ENCODE measurements around the gene SNRPB.

Gene SNRPB

GRCh38 chr20:2468581-2469407 lies 1.8 kb downstream of the SNRPB start:
- Histone ChIP-seq H3K36me3 (ENCODE audit: insufficient read depth, low read length) (peaks cover 51% of the 10 kb centered on the region), H3K4me3 (ENCODE audit: low read length) (peak overlapping the region; percentile 82), H3K4me1 (ENCODE audit: control insufficient read depth, insufficient read depth, low read length) (peaks cover 31% of the 10 kb centered on the region), H3K4me2 (ENCODE audit: low read length) (peak overlapping the region; percentile 87), H3K9ac (ENCODE audit: low read depth, low read length) (peak overlapping the region; percentile 99), H3K27me3 (ENCODE audit: control insufficient read depth, insufficient read depth, low read length) (no peaks in the 10 kb centered on the region), H3K9me3 (replicated peaks; ENCODE audit: low read length) (no peaks in the 10 kb centered on the region)

GRCh38 chr20:2467412-2467811 lies 3.2 kb downstream of the SNRPB start:
- Histone ChIP-seq H3K36me3 (ENCODE audit: insufficient read depth, low read length) (peaks cover 65% of the 10 kb centered on the region), H3K9me3 (replicated peaks; ENCODE audit: low read length) (no peaks in the 10 kb centered on the region), H3K9ac (ENCODE audit: low read depth, low read length) (no peak overlapping the region), H3K4me1 (ENCODE audit: control insufficient read depth, insufficient read depth, low read length) (peaks cover 26% of the 10 kb centered on the region), H3K4me2 (ENCODE audit: low read length) (peak overlapping the region; percentile 87), H3K27me3 (ENCODE audit: control insufficient read depth, insufficient read depth, low read length) (no peaks in the 10 kb centered on the region), H3K4me3 (ENCODE audit: low read length) (peak overlapping the region; percentile 82)

GRCh38 chr20:2465100-2465499 lies 5.5 kb downstream of the SNRPB start:
- H3K36me3 ChIP-seq (ENCODE audit: insufficient read depth, low read length), result peaks cover 88% of the 10 kb centered on the region
- no peaks in the 10 kb centered on the region for H3K27me3 ChIP-seq (ENCODE audit: control insufficient read depth, insufficient read depth, low read length)
- H3K4me3 ChIP-seq (ENCODE audit: low read length), result no peak overlapping the region

GRCh38 chr20:2463616-2464365 lies 6.8 kb downstream of the SNRPB start:
- Histone ChIP-seq H3K36me3 (ENCODE audit: insufficient read depth, low read length) (peaks cover 97% of the 10 kb centered on the region), H3K4me1 (ENCODE audit: control insufficient read depth, insufficient read depth, low read length) (peaks cover 17% of the 10 kb centered on the region)

More at GRCh38 chr20:2465100-2465499, 5.5 kb downstream of the SNRPB start:
- H3K4me2 ChIP-seq (ENCODE audit: low read length), result no peak overlapping the region
- H3K9ac ChIP-seq (ENCODE audit: low read depth, low read length), result no peak overlapping the region
- H3K9me3 ChIP-seq (replicated peaks; ENCODE audit: low read length), result no peaks in the 10 kb centered on the region
- peaks cover 21% of the 10 kb centered on the region for H3K4me1 ChIP-seq (ENCODE audit: control insufficient read depth, insufficient read depth, low read length)

GRCh38 chr20:2462484-2462883 lies 8.1 kb downstream of the SNRPB start:
- no peak overlapping the region for H3K4me3 ChIP-seq (ENCODE audit: low read length)
- peaks cover 90% of the 10 kb centered on the region for H3K36me3 ChIP-seq (ENCODE audit: insufficient read depth, low read length)
- no peaks in the 10 kb centered on the region for H3K9me3 ChIP-seq (replicated peaks; ENCODE audit: low read length)
- no peak overlapping the region for H3K4me2 ChIP-seq (ENCODE audit: low read length)
- H3K4me1 ChIP-seq (ENCODE audit: control insufficient read depth, insufficient read depth, low read length), result peaks cover 4% of the 10 kb centered on the region
- H3K9ac ChIP-seq (ENCODE audit: low read depth, low read length), result no peak overlapping the region
- no peaks in the 10 kb centered on the region for H3K27me3 ChIP-seq (ENCODE audit: control insufficient read depth, insufficient read depth, low read length)

More at GRCh38 chr20:2463616-2464365, 6.8 kb downstream of the SNRPB start:
- H3K9me3 ChIP-seq (replicated peaks; ENCODE audit: low read length), result no peaks in the 10 kb centered on the region
- H3K9ac ChIP-seq (ENCODE audit: low read depth, low read length), result no peak overlapping the region
- no peak overlapping the region for H3K4me3 ChIP-seq (ENCODE audit: low read length)
- no peaks in the 10 kb centered on the region for H3K27me3 ChIP-seq (ENCODE audit: control insufficient read depth, insufficient read depth, low read length)
- no peak overlapping the region for H3K4me2 ChIP-seq (ENCODE audit: low read length)

- Histone ChIP-seq H3K27me3 (ENCODE audit: control insufficient read depth, insufficient read depth, low read length) (no peaks in the 10 kb centered on the region), H3K4me3 (ENCODE audit: low read length) (no peak overlapping the region), H3K4me2 (ENCODE audit: low read length) (no peak overlapping the region), H3K9me3 (replicated peaks; ENCODE audit: low read length) (no peaks in the 10 kb centered on the region), H3K36me3 (ENCODE audit: insufficient read depth, low read length) (peaks cover 75% of the 10 kb centered on the region), H3K9ac (ENCODE audit: low read depth, low read length) (no peak overlapping the region), H3K4me1 (ENCODE audit: control insufficient read depth, insufficient read depth, low read length) (no peaks in the 10 kb centered on the region)
Measured at GRCh38 chr20:2460752-2461424, 9.7 kb downstream of the SNRPB start.

GRCh38 chr20:2459981-2460751 lies 10.4 kb downstream of the SNRPB start:
- no peaks in the 10 kb centered on the region for H3K27me3 ChIP-seq (ENCODE audit: control insufficient read depth, insufficient read depth, low read length)
- H3K36me3 ChIP-seq (ENCODE audit: insufficient read depth, low read length), result peaks cover 67% of the 10 kb centered on the region
- H3K9me3 ChIP-seq (replicated peaks; ENCODE audit: low read length), result no peaks in the 10 kb centered on the region

GRCh38 chr20:2458919-2459499 lies 11.6 kb downstream of the SNRPB start:
- no peak overlapping the region for H3K4me2 ChIP-seq (ENCODE audit: low read length)
- H3K9ac ChIP-seq (ENCODE audit: low read depth, low read length), result no peak overlapping the region
- H3K4me1 ChIP-seq (ENCODE audit: control insufficient read depth, insufficient read depth, low read length), result no peaks in the 10 kb centered on the region
- H3K4me3 ChIP-seq (ENCODE audit: low read length), result no peak overlapping the region
- no peaks in the 10 kb centered on the region for H3K9me3 ChIP-seq (replicated peaks; ENCODE audit: low read length)
- no peaks in the 10 kb centered on the region for H3K27me3 ChIP-seq (ENCODE audit: control insufficient read depth, insufficient read depth, low read length)
- peaks cover 56% of the 10 kb centered on the region for H3K36me3 ChIP-seq (ENCODE audit: insufficient read depth, low read length)

More at GRCh38 chr20:2459981-2460751, 10.4 kb downstream of the SNRPB start:
- H3K9ac ChIP-seq (ENCODE audit: low read depth, low read length), result no peak overlapping the region
- H3K4me2 ChIP-seq (ENCODE audit: low read length), result no peak overlapping the region
- no peaks in the 10 kb centered on the region for H3K4me1 ChIP-seq (ENCODE audit: control insufficient read depth, insufficient read depth, low read length)
- no peak overlapping the region for H3K4me3 ChIP-seq (ENCODE audit: low read length)

- no peaks in the 10 kb centered on the region for H3K4me1 ChIP-seq (ENCODE audit: control insufficient read depth, insufficient read depth, low read length)
- no peak overlapping the region for H3K9ac ChIP-seq (ENCODE audit: low read depth, low read length)
Measured at GRCh38 chr20:2455771-2456497, 14.7 kb downstream of the SNRPB start.

GRCh38 chr20:2453792-2454191 lies 16.8 kb downstream of the SNRPB start:
- Histone ChIP-seq H3K4me1 (ENCODE audit: control insufficient read depth, insufficient read depth, low read length) (no peaks in the 10 kb centered on the region), H3K9ac (ENCODE audit: low read depth, low read length) (no peak overlapping the region), H3K9me3 (replicated peaks; ENCODE audit: low read length) (no peaks in the 10 kb centered on the region), H3K4me2 (ENCODE audit: low read length) (no peak overlapping the region), H3K27me3 (ENCODE audit: control insufficient read depth, insufficient read depth, low read length) (no peaks in the 10 kb centered on the region), H3K36me3 (ENCODE audit: insufficient read depth, low read length) (peaks cover 4% of the 10 kb centered on the region), H3K4me3 (ENCODE audit: low read length) (no peak overlapping the region)

More at GRCh38 chr20:2455771-2456497, 14.7 kb downstream of the SNRPB start:
- H3K4me3 ChIP-seq (ENCODE audit: low read length), result no peak overlapping the region
- no peaks in the 10 kb centered on the region for H3K9me3 ChIP-seq (replicated peaks; ENCODE audit: low read length)
- peaks cover 25% of the 10 kb centered on the region for H3K36me3 ChIP-seq (ENCODE audit: insufficient read depth, low read length)
- no peak overlapping the region for H3K4me2 ChIP-seq (ENCODE audit: low read length)
- no peaks in the 10 kb centered on the region for H3K27me3 ChIP-seq (ENCODE audit: control insufficient read depth, insufficient read depth, low read length)

Measured in skeletal muscle satellite cell (primary cell).